Testis (tissue), 3 donors: ENCODE measurements around the gene TM4SF1. TPM values are rescaled to one million over a fixed set of nuclear protein-coding genes. Genes with fewer than 3 reads are reported as not detected.

Source experiments
- DNase-seq: peaks from one replicate; pipeline ENCODE4 v3.0.0-alpha.2; 2019
- H3K27ac ChIP-seq, 2 donors: fragments of 200-600 bp; sonication (generic); one replicate each; pipeline ENCODE4 v1.5.1; 2019
- H3K27me3 ChIP-seq: fragments of 200-600 bp; sonication (generic); one replicate; pipeline ENCODE4 v1.5.1; 2019
- H3K36me3 ChIP-seq: fragments of 200-600 bp; sonication (generic); one replicate; pipeline ENCODE4 v1.5.1; 2017; ENCODE audit warnings: low read depth; ENCODE audit errors: missing control alignments
- H3K4me1 ChIP-seq: fragments of 200-600 bp; sonication (generic); one replicate; pipeline ENCODE4 v1.5.1; 2019
- H3K4me3 ChIP-seq, 2 donors: fragments of 200-600 bp; sonication (generic); one replicate each; pipeline ENCODE4 v1.5.1; 2017 to 2019
- H3K9me3 ChIP-seq: fragments of 200-600 bp; sonication (generic); one replicate; pipeline ENCODE4 v1.5.1; 2017
- CTCF ChIP-seq, 3 experiments: fragments of 450-650 bp in 2 of 3; fragments of 200-600 bp in 1 of 3; sonication (generic) in 1 of 3; IDR thresholded peaks; one replicate each; pipeline ENCODE4 v1.5.1; 2016 to 2019; ENCODE audit warnings: antibody characterized with exemption in 3 of 3, mild to moderate bottlenecking in 2 of 3, moderate library complexity in 1 of 3
- POLR2A ChIP-seq: fragments of 450-650 bp; IDR thresholded peaks from one replicate; pipeline ENCODE4 v1.6.1; 2017; ENCODE audit warnings: antibody characterized with exemption, mild to moderate bottlenecking, moderate library complexity
- WGBS, 2 donors: methylation state at CpG; one replicate each; pipeline ENCODE4 v1.1.5; 2018; 5-methylcytosine and 5-hydroxymethylcytosine counted together
- intact Hi-C: fragments of 100-400 bp; cut with DNase I; formaldehyde crosslinking; loops from one replicate; pipeline ENCODE4 v1.15.1; 2023; ENCODE audit warnings: low total_unique reads
- polyA plus RNA-seq: library from polyadenylated mRNA; stranded (reverse); fragments of 350-450 nt; fragmentation: Illumina TruSeq; extraction: RNeasy Lipid Tissue Mini Kit (QIAGEN cat#74804); gene quantifications from one replicate; pipeline ENCODE4 v1.2.3, GENCODE V29; 2014; ENCODE audit warnings: low read depth, low replicate concordance; ENCODE audit not compliant: insufficient read depth
- total RNA-seq, 2 donors: library from RNA; depleted of rRNA; stranded (reverse); fragments of >200 nt; gene quantifications; one replicate each; pipeline ENCODE4 v1.2.3, GENCODE V29; 2016

The TM4SF1 gene
- total and polyA plus RNA-seq, 3 donors from 2014 or later = 16.2 to 62.7 (median 24.9) TPM

- peaks cover 13% of the 10 kb centered on the region for H3K4me1 ChIP-seq
- no peaks in the 10 kb centered on the region for H3K36me3 ChIP-seq
- no peak overlapping the region for H3K4me3 ChIP-seq
- WGBS, 2 donors = 75 to 90% methylated on average over 5 of the region's 5 CpGs
- no peaks in the 10 kb centered on the region for H3K9me3 ChIP-seq
- no peak for DNase-seq
- intact Hi-C loops = loop anchor here (10.0 kb wide), 1 partner anchor 93 kb away; no protein-coding TSS in a partner anchor
- H3K27ac ChIP-seq = no peak overlapping the region
- no peaks in the 10 kb centered on the region for H3K27me3 ChIP-seq
- TF ChIP-seq CTCF (IDR thresholded peaks at IDR 0.05) = no peak
- no peak for TF ChIP-seq POLR2A
Observed at GRCh38 chr3:149391960-149392359, 14.5 kb upstream of the TM4SF1 start.

- H3K4me3 ChIP-seq = no peak overlapping the region
- no peak for TF ChIP-seq POLR2A
- no peak for TF ChIP-seq CTCF (IDR thresholded peaks at IDR 0.05)
- intact Hi-C loops = loop anchor here (10.0 kb wide), 1 partner anchor 94 kb away; no protein-coding TSS in a partner anchor
- no peaks in the 10 kb centered on the region for H3K9me3 ChIP-seq
- H3K4me1 ChIP-seq = peaks cover 11% of the 10 kb centered on the region
- H3K36me3 ChIP-seq = no peaks in the 10 kb centered on the region
- WGBS, 2 donors = 93 to 100% methylated on average over 1 to 6 of the region's 6 CpGs
- no peaks in the 10 kb centered on the region for H3K27me3 ChIP-seq
- no peak overlapping the region for H3K27ac ChIP-seq
- DNase-seq = no peak
Observed at GRCh38 chr3:149390772-149391212, 13.3 kb upstream of the TM4SF1 start.

GRCh38 chr3:149390294-149390693, 12.8 kb upstream of the TM4SF1 start:
- H3K4me1 ChIP-seq = peaks cover 11% of the 10 kb centered on the region
- intact Hi-C loops = loop anchor here (10.0 kb wide), 1 partner anchor 95 kb away; no protein-coding TSS in a partner anchor
- H3K27me3 ChIP-seq = no peaks in the 10 kb centered on the region
- H3K36me3 ChIP-seq = no peaks in the 10 kb centered on the region
- 93 to 97% methylated on average over 2 of the region's 2 CpGs for WGBS, 2 donors
- TF ChIP-seq POLR2A = no peak
- no peak for TF ChIP-seq CTCF (IDR thresholded peaks at IDR 0.05)
- no peak overlapping the region for H3K4me3 ChIP-seq
- no peak overlapping the region for H3K27ac ChIP-seq
- DNase-seq = no peak
- H3K9me3 ChIP-seq = no peaks in the 10 kb centered on the region

- H3K36me3 ChIP-seq = no peaks in the 10 kb centered on the region
- WGBS, 2 donors = 94 to 99% methylated on average over 3 of the region's 3 CpGs
- TF ChIP-seq POLR2A (no peak), CTCF (IDR thresholded peaks at IDR 0.05) (no peak)
- H3K27ac ChIP-seq = peak overlapping the region; percentile 40 to 70
- H3K9me3 ChIP-seq = no peaks in the 10 kb centered on the region
- H3K4me1 ChIP-seq = peaks cover 26% of the 10 kb centered on the region
- DNase-seq = no peak
- intact Hi-C loops = no loop called here
- H3K27me3 ChIP-seq = no peaks in the 10 kb centered on the region
- no peak overlapping the region for H3K4me3 ChIP-seq
Observed at GRCh38 chr3:149388531-149389417, 11.3 kb upstream of the TM4SF1 start.
